Measurements from ENCODE around the gene RYR2. TPM values are rescaled to one million over a fixed set of nuclear protein-coding genes. Genes with fewer than 3 reads are reported as not detected.
A peak's percentile ranks its signal among the peaks of the same experiment; 100 is the strongest.

RYR2 gene
- total and polyA plus RNA-seq, 12 donors: 43.1 to 1,252 (median 872) TPM

- intact Hi-C loops (cut with DNase I): no loop called here
- peaks cover 0 to 48% (median 0%) of the 10 kb centered on the region in 9 donors for H3K36me3 ChIP-seq
- ATAC-seq: no peak
Measured at GRCh38 chr1:237832858-237833257, 790.9 kb downstream of the RYR2 start.

GRCh38 chr1:237834048-237834447 is 792.1 kb downstream of the RYR2 start:
- H3K27me3 ChIP-seq: no peaks in the 10 kb centered on the region
- DNase-seq (no peak), ATAC-seq (no peak)
- no peak for TF ChIP-seq CTCF (IDR thresholded peaks at IDR 0.05)
- no peak overlapping the region for H3K27ac ChIP-seq
- H3K4me3 ChIP-seq: no peak overlapping the region
- H3K4me1 ChIP-seq: peaks cover 0 to 16% (median 0%) of the 10 kb centered on the region in 9 donors
- 85 to 86% methylated on average over 3 of the region's 3 CpGs for WGBS, 2 donors
- intact Hi-C loops (cut with DNase I): no loop called here
- peaks cover 0 to 40% (median 0%) of the 10 kb centered on the region in 9 donors for H3K36me3 ChIP-seq
- H3K9me3 ChIP-seq: no peaks in the 10 kb centered on the region

More at GRCh38 chr1:237832858-237833257, 790.9 kb downstream of the RYR2 start:
- WGBS, 2 donors: 52 to 60% methylated on average over 7 of the region's 7 CpGs
- DNase-seq: no peak
- no peaks in the 10 kb centered on the region for H3K9me3 ChIP-seq
- peaks cover 0 to 16% (median 0%) of the 10 kb centered on the region in 9 donors for H3K4me1 ChIP-seq
- TF ChIP-seq CTCF (IDR thresholded peaks at IDR 0.05): no peak
- H3K4me3 ChIP-seq: no peak overlapping the region
- no peak overlapping the region for H3K27ac ChIP-seq
- H3K27me3 ChIP-seq: no peaks in the 10 kb centered on the region

- ATAC-seq (no peak), DNase-seq (no peak)
- peaks cover 0 to 16% (median 0%) of the 10 kb centered on the region in 9 donors for H3K4me1 ChIP-seq
- 74 to 75% methylated on average over 3 of the region's 3 CpGs for WGBS, 2 donors
- no peaks in the 10 kb centered on the region for H3K9me3 ChIP-seq
- intact Hi-C loops (cut with DNase I): no loop called here
- H3K27me3 ChIP-seq: no peaks in the 10 kb centered on the region
- H3K36me3 ChIP-seq: peaks cover 0 to 38% (median 0%) of the 10 kb centered on the region in 9 donors
- no peak overlapping the region for H3K4me3 ChIP-seq
- no peak for TF ChIP-seq CTCF (IDR thresholded peaks at IDR 0.05)
- no peak overlapping the region for H3K27ac ChIP-seq
Measured at GRCh38 chr1:237834461-237834860, 792.5 kb downstream of the RYR2 start.

- TF ChIP-seq CTCF (IDR thresholded peaks at IDR 0.05): no peak
- Histone ChIP-seq H3K27me3 (no peaks in the 10 kb centered on the region), H3K9me3 (peaks cover 0 to 6% (median 0%) of the 10 kb centered on the region in 11 donors), H3K4me1 (peaks cover 0 to 8% (median 0%) of the 10 kb centered on the region in 9 donors), H3K36me3 (peaks cover 0 to 7% (median 0%) of the 10 kb centered on the region in 9 donors), H3K4me3 (no peak overlapping the region), H3K27ac (no peak overlapping the region)
- peak in 7 of 8 donors; percentile 18 to 61 (median 38) for ATAC-seq
- intact Hi-C loops (cut with DNase I): no loop called here
- no peak for DNase-seq
- WGBS, 2 donors: 43 to 52% methylated on average over 3 of the region's 3 CpGs
Measured at GRCh38 chr1:237838320-237838719, 796.3 kb downstream of the RYR2 start.
